Small intestine (tissue), 7 donors: ENCODE data around the gene ITPR1. TPM values are rescaled to one million over a fixed set of nuclear protein-coding genes. Genes with fewer than 3 reads are reported as not detected.

Experiments used
- DNase-seq, 2 donors: peaks; one replicate each; pipeline versions ENCODE4 v3.0.0 to v3.0.0-alpha.2; 2013
- FAIRE-seq: peaks from 2 replicates; lab custom pipeline; 2012; peaks lifted over from hg19 to GRCh38; lab: Jason Lieb, UNC
- H3K27ac ChIP-seq, 3 donors: one replicate each; pipeline ENCODE4 v1.5.1; 2013; ENCODE audit warnings: low read length in 2 of 3, mild to moderate bottlenecking in 2 of 3, control low read depth in 1 of 3, inconsistent platforms in 1 of 3, low read depth in 1 of 3, moderate library complexity in 1 of 3
- H3K27me3 ChIP-seq, 3 donors: one replicate each; pipeline ENCODE4 v1.6.1; 2013; ENCODE audit warnings: low read length in 3 of 3, inconsistent platforms in 1 of 3; ENCODE audit not compliant: control insufficient read depth in 3 of 3, insufficient read depth in 3 of 3
- H3K36me3 ChIP-seq, 3 donors: one replicate each; pipeline ENCODE4 v1.6.1; 2013; ENCODE audit warnings: low read length in 3 of 3, inconsistent platforms in 1 of 3, low read depth in 1 of 3, mild to moderate bottlenecking in 1 of 3, moderate library complexity in 1 of 3; ENCODE audit not compliant: control insufficient read depth in 3 of 3, insufficient read depth in 2 of 3
- H3K4me1 ChIP-seq, 3 donors: one replicate each; pipeline ENCODE4 v1.6.1; 2013; ENCODE audit warnings: low read length in 2 of 3, inconsistent platforms in 1 of 3, low read depth in 1 of 3, mild to moderate bottlenecking in 1 of 3, moderate library complexity in 1 of 3; ENCODE audit not compliant: control insufficient read depth in 3 of 3, insufficient read depth in 2 of 3
- H3K4me3 ChIP-seq, 3 donors: one replicate each; pipeline ENCODE4 v1.5.1; 2013; ENCODE audit warnings: low read length in 3 of 3, control low read depth in 1 of 3, inconsistent platforms in 1 of 3, low read depth in 1 of 3, mild to moderate bottlenecking in 1 of 3, moderate library complexity in 1 of 3
- H3K9me3 ChIP-seq, 2 donors: one replicate each; pipeline ENCODE4 v1.6.1; 2013; ENCODE audit warnings: low read depth in 1 of 2, low read length in 1 of 2; ENCODE audit not compliant: control insufficient read depth in 2 of 2, insufficient read depth in 1 of 2
- WGBS, 3 donors: extraction: QIAGEN DNeasy Blood & Tissue Kit; methylation state at CpG; one replicate each; pipeline ENCODE4 v1.1.7; 2013; 5-methylcytosine and 5-hydroxymethylcytosine counted together
- polyA plus RNA-seq, 4 donors: library from polyadenylated mRNA; stranded (reverse) in 3 of 4; unstranded in 1 of 4; fragments of 200-250 nt in 3 of 4; fragments of 120-200 nt in 1 of 4; gene quantifications; one replicate each; pipeline versions ENCODE4 v1.2.1 to v1.2.3, GENCODE V29; 2013
- donor health status: healthy with polysubstance abuse.
- donor health status: control.
- donor health status: control.
- donor health status: Bipolar disorder and iron deficiency.
- donor health status: healthy.

ITPR1 gene
- polyA plus RNA-seq, 4 donors, result 0.89 to 13.8 (median 5.1) TPM

DNA sequence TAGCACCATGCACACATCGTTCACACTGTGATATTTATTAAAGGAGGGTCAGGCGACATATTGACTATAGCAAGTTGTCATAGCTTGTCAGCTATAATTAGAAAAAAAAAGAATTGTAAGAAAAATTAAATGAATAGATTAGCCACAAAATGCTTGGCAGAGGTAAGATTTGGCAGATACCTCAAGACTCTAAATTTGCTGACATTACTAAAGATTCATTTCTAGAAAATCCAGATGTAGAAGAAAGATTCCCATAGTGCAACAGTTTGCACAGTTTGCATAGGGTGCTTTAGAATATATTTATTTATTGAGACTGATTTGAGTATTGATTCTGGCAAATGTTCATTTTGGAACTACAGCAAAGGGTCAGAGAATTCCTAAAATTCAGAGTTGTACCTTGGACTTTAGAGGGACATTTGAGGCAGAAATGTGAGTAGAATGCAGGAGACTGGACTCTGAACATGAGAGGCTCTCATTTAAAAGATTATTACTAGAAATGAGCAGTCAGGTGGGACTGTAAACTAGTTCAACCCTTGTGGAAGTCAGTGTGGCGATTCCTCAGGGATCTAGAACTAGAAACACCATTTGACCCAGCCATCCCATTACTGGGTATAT, 384.1 kb downstream of the ITPR1 start:
- no peaks in the 10 kb centered on the region for H3K36me3 ChIP-seq
- 80 to 84% (median 83%) methylated on average over 3 of the region's 3 CpGs for WGBS, 3 donors
- FAIRE-seq (no peak), DNase-seq (peak in 1 of 2 donors; percentile 19)
- H3K4me1 ChIP-seq, result no peaks in the 10 kb centered on the region
- H3K4me3 ChIP-seq, result no peak overlapping the region
- no peak overlapping the region for H3K27ac ChIP-seq
- no peaks in the 10 kb centered on the region for H3K9me3 ChIP-seq
- no peaks in the 10 kb centered on the region for H3K27me3 ChIP-seq

DNA sequence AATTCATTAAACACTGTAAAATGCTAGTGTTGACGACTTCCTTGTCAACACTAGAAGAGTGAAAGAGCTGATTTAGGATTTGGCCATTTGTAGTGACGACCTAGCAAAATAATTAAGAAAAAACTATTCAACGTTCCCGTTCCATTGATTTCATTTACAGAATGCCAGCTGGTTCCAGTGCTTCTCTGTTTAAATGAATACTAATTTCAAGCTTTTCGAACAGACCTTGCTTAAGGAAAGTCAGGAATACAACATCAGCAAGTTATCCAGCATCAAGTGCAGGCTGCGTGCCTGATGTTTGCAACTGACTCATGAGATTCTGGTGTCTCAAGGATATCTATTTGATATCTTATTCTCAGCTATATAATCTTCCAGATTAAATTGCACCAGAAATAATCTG, 387.7 kb downstream of the ITPR1 start:
- no peaks in the 10 kb centered on the region for H3K9me3 ChIP-seq
- WGBS, 3 donors, result 80 to 89% (median 87%) methylated on average over 6 of the region's 6 CpGs
- no peaks in the 10 kb centered on the region for H3K36me3 ChIP-seq
- no peaks in the 10 kb centered on the region for H3K4me1 ChIP-seq
- no peak for FAIRE-seq
- no peaks in the 10 kb centered on the region for H3K27me3 ChIP-seq
- H3K27ac ChIP-seq, result no peak overlapping the region
- H3K4me3 ChIP-seq, result no peak overlapping the region
- no peak for DNase-seq

DNA sequence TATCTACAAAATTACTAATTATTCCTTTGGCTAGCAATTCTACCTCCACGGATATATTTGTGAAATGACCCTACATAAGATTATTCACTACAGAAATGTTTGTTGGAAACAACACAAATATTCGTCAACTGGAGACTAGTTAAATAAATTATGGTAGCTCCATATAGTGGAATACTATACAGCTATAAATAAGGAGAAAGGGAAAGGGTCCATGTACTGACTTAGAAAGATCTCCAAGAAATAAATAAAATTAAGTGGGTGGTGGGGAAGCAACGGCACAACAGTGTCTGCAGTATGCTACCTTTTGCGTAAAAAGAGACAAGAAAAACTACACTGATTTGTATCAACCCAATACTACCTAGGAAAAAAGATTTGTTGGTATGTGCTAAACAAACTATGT, 389.4 kb downstream of the ITPR1 start:
- Histone ChIP-seq H3K4me3 (no peak overlapping the region), H3K27ac (no peak overlapping the region), H3K27me3 (no peaks in the 10 kb centered on the region), H3K4me1 (no peaks in the 10 kb centered on the region), H3K9me3 (no peaks in the 10 kb centered on the region), H3K36me3 (no peaks in the 10 kb centered on the region)
- no peak for DNase-seq
- WGBS, 3 donors, result 95 to 96% (median 95%) methylated on average over 4 of the region's 4 CpGs
- FAIRE-seq, result no peak

DNA sequence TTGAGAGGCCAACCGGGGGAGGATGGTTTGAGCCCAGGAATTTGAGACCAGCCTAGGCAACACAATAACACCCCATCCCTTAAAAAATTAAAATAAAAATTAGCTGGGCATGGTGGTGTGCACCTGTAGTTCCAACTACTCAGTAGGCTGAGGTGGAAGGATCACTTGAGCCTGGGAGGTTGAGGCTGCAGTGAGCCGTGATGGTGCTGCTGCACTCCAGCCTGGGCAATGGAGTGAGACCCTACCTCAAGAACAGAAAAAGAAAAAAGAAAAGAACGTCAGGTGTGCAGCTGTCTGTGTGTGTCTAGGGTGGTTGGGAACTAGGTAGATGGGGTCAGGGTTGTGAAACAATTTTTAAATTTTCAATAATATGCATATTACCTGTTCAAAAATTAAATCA, 389.9 kb downstream of the ITPR1 start:
- Histone ChIP-seq H3K27me3 (no peaks in the 10 kb centered on the region), H3K4me3 (no peak overlapping the region), H3K36me3 (no peaks in the 10 kb centered on the region), H3K9me3 (no peaks in the 10 kb centered on the region), H3K4me1 (no peaks in the 10 kb centered on the region), H3K27ac (no peak overlapping the region)
- FAIRE-seq (no peak), DNase-seq (no peak)
- 79 to 94% (median 94%) methylated on average over 3 of the region's 3 CpGs for WGBS, 3 donors

DNA sequence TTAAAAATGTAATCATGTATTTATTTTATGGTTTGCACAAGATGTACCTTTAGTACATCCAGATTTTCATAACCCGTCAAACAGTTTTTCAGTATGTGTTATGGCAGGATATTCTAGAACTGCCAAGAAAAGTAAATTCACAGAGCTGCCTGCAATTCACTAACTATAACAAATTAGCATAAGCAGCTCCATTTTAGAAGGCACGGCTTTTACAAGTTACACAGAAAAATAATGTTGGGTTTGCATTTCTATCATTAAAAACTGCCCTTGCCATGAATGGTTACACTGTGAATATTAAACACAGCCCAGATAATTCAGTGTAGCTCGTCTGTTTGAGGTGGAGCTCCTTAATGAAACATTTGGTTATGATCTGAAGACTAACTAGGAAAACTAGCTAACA, 391.7 kb downstream of the ITPR1 start:
- no peaks in the 10 kb centered on the region for H3K36me3 ChIP-seq
- H3K4me3 ChIP-seq, result no peak overlapping the region
- H3K27me3 ChIP-seq, result no peaks in the 10 kb centered on the region
- FAIRE-seq (no peak), DNase-seq (no peak)
- H3K4me1 ChIP-seq, result no peaks in the 10 kb centered on the region
- peaks cover 0 to 2% of the 10 kb centered on the region in 2 donors for H3K9me3 ChIP-seq
- whole genome bisulfite sequencing, 3 donors, result 83 to 87% (median 85%) methylated on average over 3 of the region's 3 CpGs
- H3K27ac ChIP-seq, result no peak overlapping the region

DNA sequence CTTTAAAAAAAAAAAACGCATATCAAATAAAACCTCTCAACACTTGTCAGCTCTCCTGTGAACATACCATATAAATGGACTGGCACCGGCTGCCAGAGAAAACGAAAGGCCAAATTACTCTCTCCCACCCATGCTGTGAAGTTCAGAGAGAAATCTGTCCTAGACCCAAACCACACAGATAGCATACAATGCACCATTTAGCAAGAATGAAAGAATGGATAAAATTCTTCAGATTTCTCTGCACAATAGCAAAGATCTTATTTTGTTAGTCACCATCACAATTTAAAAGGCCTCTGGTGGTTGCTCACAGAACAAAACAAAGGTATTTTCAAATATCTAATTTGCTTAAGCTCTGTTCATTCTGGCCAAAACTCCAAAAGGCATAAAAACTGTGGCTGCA, 392.2 kb downstream of the ITPR1 start:
- H3K9me3 ChIP-seq, result peaks cover 0 to 2% of the 10 kb centered on the region in 2 donors
- no peak overlapping the region for H3K27ac ChIP-seq
- H3K27me3 ChIP-seq, result no peaks in the 10 kb centered on the region
- no peak overlapping the region for H3K4me3 ChIP-seq
- H3K4me1 ChIP-seq, result no peaks in the 10 kb centered on the region
- 87 to 91% (median 89%) methylated on average over 3 of the region's 3 CpGs for WGBS, 3 donors
- FAIRE-seq, result no peak
- no peaks in the 10 kb centered on the region for H3K36me3 ChIP-seq
- DNase-seq, result no peak

DNA sequence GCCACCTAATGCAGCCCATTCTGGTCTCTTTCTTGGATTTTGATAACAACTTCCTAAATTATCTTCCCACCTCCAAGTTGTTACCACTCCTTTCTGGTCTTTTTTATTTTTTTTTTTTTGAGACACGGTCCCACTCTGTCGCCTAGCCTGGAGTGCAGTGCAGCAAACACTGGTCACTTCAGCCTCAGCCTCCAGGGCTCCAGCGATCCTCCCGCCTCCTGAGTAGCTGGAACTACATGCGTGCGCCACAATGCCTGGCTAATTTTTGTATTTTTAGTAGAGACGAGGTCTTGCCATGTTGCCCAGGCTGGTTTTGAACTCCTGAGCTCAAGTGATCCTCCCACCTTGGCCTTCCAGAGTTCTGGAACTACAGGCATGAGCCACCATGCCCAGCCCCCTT, 393.3 kb downstream of the ITPR1 start:
- WGBS, 3 donors, result 92 to 99% (median 96%) methylated on average over 7 of the region's 7 CpGs

DNA sequence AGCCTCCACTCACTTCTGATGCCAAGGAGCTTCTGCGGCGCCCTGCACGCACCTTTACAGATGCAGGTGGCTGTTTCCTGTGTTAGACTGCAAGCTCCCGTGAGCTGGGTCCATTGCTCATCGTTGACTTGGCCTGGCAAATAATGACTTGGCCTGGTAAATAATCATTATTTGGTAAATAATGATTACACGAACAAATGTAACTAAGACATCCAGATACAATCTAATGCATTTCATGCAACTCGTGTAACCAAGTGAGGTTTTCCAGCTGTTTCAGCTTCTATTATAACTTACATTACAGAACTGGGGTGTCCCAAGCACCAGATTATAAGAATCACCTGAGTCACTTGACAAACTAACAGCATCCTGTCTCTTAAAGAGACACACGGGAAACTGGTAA, 394.0 kb downstream of the ITPR1 start:
- Histone ChIP-seq H3K9me3 (peaks cover 0 to 2% of the 10 kb centered on the region in 2 donors), H3K27me3 (no peaks in the 10 kb centered on the region), H3K4me1 (no peaks in the 10 kb centered on the region), H3K27ac (no peak overlapping the region), H3K4me3 (no peak overlapping the region), H3K36me3 (no peaks in the 10 kb centered on the region)
- DNase-seq (no peak), FAIRE-seq (no peak)
- 85 to 93% (median 92%) methylated on average over 8 of the region's 8 CpGs for WGBS, 3 donors

More for the DNA sequence above, 393.3 kb downstream of the ITPR1 start:
- no peak for FAIRE-seq
- no peaks in the 10 kb centered on the region for H3K4me1 ChIP-seq
- no peaks in the 10 kb centered on the region for H3K36me3 ChIP-seq
- no peak overlapping the region for H3K27ac ChIP-seq
- H3K9me3 ChIP-seq, result peaks cover 0 to 2% of the 10 kb centered on the region in 2 donors
- DNase-seq, result no peak
- H3K4me3 ChIP-seq, result no peak overlapping the region
- no peaks in the 10 kb centered on the region for H3K27me3 ChIP-seq
